ENCODE data around the gene SHFL.

SHFL gene

GRCh38 chr19:10134040-10134439 lies 47.9 kb downstream of the SHFL start:
- DNase-seq (ENCODE audit: low spot score), result no peak

- DNase-seq (ENCODE audit: low spot score), result no peak
These were observed 49.6 kb downstream of the SHFL start for GRCh38 chr19:10135551-10136334.

- DNase-seq (ENCODE audit: low spot score), result no peak
These were observed 50.8 kb downstream of the SHFL start for GRCh38 chr19:10136936-10137335.

- no peak for DNase-seq (ENCODE audit: low spot score)
These were observed 51.9 kb downstream of the SHFL start for GRCh38 chr19:10137751-10138682.

- no peak for DNase-seq (ENCODE audit: low spot score)
These were observed 53.0 kb downstream of the SHFL start for GRCh38 chr19:10138879-10139795.

GRCh38 chr19:10139952-10140351 lies 53.8 kb downstream of the SHFL start:
- DNase-seq (ENCODE audit: low spot score), result no peak

- DNase-seq (ENCODE audit: low spot score), result no peak
These were observed 55.4 kb downstream of the SHFL start for GRCh38 chr19:10141479-10141878.

GRCh38 chr19:10141973-10142372 lies 55.9 kb downstream of the SHFL start:
- DNase-seq (ENCODE audit: low spot score), result no peak
